ENCODE measurements around the gene FBXO24.

DNA sequence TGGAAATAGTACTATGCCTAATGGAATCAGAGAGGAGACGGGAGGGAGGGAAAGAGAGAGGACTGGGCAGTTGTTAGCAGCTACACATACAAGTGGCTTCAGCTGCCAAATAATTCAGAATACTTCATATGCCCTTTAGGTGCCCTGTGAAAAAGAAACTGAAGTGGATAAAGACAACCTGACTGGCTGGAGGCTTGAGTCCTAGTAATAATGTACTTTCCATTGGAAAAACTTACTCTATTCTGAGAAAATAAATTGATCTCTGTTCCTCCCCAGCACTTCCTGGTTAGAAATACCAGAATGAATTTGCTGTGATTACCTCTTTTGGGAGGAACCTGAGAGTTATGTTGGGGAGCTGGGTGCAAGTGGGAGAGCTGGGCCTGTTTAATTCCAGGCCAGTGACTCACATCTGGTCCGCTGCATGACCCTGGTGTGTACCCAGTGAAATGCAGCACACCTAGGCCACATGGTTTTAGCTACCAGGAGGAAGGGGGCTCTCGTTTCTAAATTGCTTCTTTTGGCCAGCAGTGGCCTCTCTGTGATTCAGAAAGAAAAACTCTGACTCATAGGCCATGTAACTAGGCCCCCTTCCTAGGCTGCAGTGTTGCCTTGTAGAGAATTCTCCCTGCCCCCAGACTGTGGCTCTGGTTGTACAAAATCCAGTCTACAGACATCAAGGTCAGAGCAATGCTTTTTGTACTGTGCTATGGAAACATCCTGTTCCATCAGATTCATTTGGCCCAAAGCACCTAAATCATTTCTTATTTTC, 40.6 kb upstream of the FBXO24 start:
- TF ChIP-seq POLR2A (IDR thresholded peaks at IDR 0.05; ENCODE audit: low read length) = no peak
- no peak for TF ChIP-seq GATA1 (IDR thresholded peaks at IDR 0.05; ENCODE audit: low read depth, low read length)
